Activated CD4-positive, alpha-beta T cell treated with anti-CD3 and anti-CD28 coated beads, Interleukin-2, amount 50 U/mL, for 1 hour (primary cell): ENCODE results near the gene EFS.
"Not testable (repeated sequence)": the region's sequence is repeated elsewhere in the genome, so short reads cannot be mapped to it uniquely, and the experiment has no call there.

ENCODE experiments used
- DNase-seq: peaks from one replicate; pipeline ENCODE4 v3.0.0-alpha.2; 2020

Gene EFS

DNA sequence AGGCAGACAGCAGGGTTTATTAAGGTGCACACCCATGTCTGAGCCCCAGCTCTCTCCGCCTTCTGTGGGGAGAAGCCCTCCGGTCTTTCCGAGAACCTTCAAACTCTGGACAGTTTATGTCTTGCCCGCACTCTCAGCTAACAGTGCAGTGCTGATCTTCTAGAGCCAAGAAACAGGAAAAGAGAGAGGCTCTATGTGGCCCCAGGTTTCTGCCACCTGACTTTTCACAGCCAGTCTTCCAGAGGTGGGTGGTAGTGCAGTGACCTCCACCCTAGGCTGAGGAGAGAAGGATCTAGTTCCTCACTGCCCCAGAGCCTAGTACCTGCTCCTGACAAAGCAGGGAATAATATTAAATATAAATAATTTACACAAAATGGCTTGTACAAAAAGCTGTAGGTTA, 8.3 kb downstream of the EFS start:
- no peak for DNase-seq

DNA sequence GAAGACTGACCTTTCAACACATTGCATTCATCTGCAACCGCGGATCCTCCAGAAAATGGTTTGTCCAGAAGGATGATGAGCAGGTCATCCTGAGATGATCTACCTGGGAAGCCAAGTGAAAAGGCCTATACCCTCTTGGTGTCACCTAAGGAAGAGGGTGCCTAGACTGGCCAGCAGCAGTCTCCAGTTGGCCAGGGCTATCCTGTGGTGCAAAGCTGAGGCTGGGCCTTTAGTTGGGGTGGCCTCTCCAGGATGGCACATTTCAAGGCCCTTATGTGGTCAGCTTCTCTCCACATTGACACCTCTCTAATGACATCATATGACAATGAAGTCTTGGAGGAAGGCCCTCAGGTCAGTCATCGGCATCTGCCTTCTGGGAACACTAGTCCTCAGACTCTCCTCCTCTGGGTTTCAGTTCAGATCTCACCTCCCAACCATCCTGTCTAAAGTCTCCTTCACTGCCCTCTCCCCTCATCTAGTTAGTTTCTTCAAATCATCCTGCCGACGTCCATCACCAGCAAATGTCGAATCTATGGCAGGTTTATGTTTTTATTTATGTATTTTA, 9.0 kb downstream of the EFS start:
- no peak for DNase-seq

DNA sequence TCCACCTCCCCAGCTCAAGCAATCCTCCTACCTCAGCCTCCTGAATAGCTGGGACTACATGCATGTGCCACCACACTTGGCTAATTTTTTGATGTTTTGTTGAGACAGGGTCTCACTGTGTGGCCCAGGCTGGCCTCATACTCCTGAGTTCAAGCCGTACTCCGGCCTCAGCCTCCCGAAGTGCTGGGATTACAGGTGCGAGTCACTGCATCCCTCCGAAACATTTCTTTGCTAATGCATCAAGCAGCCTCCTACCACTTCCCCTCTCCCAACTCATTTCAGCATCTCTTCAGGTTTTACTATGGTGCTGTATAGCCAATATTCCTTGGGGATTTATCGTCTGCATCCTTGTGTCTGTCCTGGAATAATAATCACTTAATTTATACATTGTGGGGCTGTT, 10.0 kb downstream of the EFS start:
- DNase-seq, result no peak

DNA sequence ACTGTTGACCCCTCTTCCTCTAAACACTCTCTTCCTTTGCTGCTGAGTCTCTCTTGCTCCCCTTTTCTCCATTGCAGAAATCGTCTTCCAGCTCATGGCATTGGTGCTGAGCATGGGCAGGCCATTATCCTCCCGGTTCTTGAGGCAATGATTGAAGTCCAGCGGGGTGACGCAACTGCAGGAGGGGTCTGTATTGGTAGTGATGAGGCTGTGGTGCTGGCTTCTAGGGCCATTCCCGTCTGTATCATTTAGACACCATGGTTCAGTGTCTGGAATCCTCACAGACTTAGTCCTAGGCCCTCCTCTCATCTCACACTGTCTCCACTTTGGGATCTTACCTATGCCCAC, 11.6 kb downstream of the EFS start:
- no peak for DNase-seq

DNA sequence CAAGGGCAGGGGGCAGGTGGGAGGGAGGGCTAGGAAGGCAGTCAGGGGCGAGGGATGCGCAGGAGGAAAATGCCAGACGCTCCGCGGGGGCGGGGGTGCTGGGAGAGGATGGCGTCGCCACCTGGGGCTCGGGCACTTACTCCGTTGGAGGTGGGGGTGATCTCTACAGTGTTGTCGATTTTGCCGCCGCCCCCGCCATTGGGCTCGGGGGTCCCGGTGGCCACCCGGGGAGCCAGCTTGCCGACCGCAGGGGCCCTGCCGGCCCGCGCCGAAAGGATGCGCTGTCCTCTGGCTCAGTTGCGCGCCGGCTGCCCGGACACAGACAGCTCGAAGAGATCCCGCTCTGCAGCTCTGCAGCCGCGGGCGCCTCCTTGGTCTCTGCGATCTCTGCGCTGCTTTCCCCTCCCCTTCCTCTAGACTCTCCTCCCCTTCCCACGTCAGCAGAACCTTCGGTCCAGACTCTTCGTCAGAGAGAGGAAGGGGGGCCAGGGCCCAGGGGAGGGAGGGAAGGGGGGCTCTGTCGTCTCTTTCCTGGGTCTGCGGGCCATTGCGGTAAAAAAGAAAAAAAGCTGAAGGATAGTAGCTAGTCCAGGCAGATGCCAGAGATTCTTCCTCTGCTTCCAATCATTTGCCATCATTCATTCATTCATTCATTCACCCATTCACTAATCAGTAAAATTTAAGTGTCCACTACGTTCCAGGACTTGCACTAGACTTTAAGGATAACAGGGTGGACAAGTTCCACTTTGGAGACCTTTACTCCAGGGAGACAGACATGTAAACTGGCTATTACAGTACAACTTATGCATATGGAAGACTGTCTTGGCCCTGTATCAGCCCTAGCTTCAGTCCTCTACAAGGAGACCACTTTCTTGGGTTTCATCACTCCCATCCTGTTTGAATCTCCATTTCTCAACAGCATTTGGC, 12.2 kb downstream of the EFS start, which contains the start of gene SLC22A17:
Gene SLC22A17, minus strand, starts transcription at position 382 of the 927 bp plus-strand sequence.
- peak; percentile 63 for DNase-seq

DNA sequence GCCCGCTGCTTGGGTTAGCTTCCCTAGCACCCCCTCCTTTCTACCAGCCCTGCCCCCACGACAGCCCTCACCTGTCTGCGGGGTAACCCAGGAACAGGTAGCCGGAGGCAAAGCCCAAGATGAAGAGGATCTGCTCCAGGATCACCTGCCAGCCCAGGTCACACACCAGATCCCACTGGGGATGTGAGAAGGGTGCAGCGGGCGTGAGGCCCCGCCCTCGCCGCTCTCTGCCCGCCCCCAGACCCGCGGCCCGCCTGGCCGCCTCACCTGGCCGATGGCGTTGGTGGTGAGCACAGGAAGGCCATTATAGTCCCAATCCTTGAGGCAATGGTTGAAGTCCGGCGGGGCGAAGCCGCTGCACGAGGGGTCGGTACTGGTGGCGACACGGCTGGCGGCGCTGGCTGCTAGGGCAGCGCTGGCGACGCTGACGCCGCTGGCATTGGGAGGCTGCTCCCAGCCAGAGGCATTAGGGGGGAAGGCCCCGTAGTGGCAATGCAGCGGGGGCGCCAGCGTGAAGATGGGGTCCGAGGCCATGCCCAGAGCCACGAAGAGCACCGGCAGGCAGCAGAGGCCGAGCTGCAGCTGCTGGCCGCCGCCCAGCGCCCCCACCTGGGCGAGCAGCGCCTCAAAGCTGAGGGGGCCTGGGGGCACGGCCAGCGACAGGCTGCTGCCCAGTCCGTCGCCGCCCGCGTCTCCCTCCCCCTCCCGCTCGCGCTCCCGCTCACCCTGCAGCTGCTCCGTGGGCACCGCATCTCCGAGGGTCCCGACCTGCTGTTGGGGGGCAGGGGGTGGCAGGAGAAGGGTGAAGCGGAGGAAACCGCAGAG, 13.1 kb downstream of the EFS start:
- DNase-seq, result no peak

DNA sequence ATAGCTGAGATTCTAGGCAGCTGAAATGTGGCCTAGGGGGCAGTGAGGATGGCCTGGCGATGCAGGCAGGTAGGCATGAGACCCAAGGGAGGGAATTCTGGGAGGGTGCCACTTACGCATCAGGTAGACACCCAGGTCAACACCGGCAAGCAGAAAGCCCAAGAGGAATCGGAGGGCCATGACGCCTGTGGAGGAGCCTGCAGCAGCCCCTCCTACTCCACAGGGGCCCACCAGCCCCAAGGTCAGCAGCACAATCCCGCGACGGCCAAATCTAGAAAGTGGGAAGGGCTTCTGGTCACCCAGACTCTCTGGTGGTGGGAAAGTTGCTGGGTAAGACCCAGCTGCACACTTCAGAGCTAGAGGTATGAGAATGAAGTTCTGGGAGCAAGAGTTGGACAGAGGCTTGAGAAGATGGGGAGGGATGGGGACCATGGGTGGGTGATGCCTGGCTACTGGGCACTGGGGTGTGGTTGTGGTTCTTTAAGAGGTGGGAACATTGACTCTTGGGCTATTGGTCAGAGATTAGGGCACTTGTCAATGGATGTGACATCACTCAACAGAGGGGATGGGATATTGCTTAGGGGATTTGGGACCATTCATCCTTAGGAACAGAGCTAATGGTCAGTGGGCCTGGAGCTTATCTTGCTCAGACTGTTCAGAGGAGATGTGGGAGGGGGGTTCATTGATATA, 15.7 kb downstream of the EFS start:
- no peak for DNase-seq

DNA sequence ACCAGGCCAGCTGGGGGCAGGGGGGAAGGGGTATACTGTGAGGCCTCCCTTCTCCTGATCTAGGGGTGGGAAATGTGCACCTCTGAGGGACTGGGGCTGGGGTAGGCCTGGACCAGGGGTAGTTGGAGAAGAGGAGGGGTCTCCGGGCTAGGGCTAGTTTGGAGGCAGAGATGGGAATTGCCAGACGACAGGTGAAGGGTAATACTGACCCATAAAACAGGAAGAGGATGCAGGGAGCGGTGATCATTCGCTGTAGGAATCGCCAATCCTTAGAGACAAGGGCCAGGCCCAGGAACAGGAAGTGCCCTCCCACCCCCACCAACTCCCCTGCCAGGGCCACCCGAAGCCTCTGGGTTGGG, 16.7 kb downstream of the EFS start:
- no peak for DNase-seq

DNA sequence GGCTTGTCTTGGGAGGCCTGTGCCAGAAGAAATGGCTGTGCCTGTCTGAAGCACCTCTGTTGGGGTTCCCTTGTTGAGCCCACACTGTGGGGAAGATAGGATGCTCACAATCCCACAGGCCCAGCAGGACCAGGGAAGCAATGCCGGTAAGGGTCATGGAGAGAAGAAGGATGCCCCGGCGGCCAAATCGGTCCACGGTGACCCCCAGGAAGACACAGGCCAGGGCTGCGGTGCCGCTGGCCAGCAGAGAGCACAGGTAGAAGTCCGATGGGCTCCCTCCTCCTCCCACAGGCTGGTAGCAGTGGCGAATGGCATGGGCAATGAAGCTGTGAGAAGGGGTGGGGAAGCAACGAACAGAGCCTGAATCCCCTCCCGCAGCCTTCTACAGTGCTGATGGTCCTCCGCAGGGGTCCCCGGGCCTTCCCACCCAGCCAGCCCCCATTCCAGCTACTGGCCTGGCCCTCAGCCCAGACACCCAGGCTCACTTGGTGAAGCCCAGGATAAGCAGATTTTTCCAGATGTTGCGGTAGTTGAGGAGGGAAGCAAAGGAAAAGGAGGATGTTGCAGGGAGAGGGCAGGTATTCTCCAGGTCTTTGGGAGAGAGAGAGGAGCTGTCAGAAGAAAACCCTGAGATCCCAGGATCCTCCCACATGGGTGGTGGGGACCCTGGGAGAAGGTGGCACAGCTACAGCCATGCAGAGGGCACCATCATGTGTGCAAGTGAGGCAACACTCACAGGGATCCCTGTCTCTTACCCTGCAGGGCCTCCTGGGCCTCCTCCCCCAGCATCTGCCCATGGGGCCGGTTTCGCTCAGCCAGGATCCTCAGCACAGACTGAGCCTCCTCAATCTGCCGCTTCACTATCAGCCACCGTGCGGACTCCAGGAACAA, 17.3 kb downstream of the EFS start:
- no peak for DNase-seq

DNA sequence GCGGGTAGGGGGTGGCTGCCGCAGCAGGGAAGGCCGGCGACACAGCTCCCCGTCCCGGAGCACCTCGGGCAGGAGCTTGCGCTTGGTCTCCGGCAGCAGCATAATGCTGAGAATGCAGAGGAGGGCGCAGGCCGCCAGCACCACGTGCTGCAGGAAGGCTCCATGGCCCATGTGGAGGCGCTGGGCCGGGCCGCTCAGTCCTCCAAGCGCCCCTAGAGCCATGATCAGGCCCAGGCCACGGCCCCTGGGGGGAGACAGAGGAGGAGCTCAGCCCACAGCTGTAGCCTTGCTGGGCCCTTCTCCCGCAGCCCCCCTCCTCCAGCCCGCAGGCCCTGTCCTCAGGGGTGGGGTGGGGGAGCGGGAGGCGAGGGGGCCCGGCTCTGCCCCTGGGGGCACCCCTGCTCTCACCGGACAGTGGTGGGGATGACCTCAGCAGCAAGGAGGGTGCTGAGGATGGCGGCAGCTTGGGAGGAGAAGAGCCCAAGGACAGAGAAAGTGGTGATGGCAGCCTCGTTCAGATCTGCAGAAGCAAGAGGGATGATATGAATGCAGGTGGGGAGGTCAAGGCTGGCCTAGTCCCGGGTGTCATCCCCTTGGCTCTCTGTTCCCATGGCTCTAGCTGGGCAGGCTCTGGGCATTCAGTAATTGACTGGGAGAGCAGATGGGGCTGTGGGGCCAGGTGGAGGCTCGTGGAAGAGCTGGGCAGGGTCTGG, 18.1 kb downstream of the EFS start:
- DNase-seq, result no peak

DNA sequence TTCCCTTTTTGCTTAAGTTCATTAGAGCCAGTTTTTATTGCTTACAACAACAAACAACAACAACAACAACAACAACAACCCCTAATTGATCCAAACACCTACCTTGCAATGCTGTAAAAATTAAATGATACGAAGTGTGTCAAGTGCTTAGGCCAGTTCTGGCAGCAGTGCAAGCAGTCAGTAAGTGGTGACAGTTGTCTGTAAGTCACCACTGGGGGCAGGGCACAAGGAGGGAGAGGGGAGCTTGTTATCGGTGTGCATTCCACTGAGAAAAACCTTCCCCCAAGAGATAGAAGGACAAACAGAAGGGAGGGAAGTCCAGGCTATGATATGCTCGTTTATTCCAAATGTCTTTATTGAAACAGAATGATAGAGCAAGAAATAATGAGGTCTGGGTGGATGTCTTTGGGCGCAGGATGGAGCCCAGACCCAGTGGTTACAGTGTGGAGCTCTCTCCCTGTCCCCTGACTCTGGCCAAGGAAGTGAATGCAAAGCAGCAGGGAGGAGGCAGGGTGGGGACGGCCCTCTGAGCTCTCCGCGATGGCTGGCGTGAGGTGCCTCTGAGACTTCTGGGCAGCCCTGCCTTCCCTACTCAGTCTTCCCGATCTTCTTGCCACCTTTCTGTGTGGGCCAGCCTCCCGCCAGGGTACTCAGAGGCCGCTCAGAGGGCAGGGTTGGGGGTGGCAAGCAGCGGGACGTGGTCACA, 18.8 kb downstream of the EFS start:
- DNase-seq, result no peak

DNA sequence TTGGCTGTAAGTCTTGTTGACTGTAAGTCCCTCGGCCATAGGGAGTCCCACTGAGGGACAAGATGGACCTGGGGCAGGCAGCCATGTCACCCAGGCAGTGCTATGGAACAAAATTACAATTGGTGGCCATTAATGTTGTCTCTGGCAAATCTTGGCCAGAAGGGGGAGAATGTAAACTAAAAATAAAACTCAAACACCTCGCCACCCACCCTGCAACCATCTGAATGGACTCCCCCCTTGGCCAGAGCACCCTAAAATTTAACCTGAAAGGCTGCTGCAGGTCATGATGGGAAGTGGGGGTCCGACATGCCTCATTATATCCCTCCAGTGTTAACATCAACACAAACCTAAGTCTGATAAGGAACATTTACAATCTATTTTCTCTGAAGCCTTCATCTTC, 20.5 kb downstream of the EFS start:
- no peak for DNase-seq

DNA sequence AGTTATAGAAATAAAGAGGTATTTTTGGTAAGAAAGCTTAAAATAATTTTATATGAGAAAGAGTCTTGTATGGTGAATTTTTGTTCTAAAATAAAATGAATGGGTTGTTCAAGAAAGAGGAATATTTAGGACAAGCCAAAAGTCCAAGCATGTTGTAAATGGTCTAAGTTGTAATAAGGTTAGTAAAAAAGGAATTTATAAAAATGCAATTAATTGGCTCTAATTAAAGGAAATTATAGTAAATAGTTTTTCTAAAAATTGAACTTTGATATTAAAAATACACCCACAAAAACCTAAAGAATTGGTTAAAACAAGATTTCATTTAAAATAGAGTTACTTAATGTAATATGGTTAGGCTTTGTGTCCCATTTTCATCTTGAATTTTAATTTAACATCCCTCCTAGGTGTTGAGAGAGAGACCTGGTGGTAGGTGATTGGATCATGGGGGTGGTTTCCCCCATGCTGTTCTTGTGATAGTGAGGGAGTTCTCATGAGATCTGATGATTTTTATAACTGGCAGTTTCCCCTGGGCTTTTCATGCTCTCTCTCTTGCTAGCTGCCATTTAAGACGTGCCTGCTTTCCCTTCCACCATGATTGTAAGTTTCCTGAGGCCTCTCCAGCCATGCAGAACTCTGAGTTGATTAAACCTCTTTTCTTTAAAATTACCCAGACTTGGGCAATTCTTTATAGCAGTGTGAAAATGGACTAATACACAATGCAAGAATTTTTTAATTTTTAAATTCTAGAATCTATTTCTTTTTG, 25.3 kb downstream of the EFS start:
- DNase-seq, result no peak

DNA sequence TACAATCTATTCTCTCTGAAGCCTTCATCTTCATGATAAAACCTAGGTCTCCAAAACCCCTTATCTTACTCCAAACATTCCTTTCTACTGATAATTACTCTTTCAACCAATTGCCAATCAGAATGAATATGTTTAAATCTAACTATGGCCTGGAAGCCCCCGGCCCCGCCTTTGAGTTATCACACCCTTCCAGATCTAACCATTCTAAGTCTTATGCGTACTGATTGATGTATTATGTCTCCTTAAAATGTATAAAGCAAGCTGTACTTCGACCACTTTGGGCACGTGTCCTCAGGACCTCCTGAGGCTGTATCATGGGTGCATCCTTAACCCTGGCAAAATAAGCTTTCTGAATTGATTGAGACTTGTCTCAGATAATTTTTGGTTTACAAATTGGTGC, 29.3 kb downstream of the EFS start:
- no peak for DNase-seq

DNA sequence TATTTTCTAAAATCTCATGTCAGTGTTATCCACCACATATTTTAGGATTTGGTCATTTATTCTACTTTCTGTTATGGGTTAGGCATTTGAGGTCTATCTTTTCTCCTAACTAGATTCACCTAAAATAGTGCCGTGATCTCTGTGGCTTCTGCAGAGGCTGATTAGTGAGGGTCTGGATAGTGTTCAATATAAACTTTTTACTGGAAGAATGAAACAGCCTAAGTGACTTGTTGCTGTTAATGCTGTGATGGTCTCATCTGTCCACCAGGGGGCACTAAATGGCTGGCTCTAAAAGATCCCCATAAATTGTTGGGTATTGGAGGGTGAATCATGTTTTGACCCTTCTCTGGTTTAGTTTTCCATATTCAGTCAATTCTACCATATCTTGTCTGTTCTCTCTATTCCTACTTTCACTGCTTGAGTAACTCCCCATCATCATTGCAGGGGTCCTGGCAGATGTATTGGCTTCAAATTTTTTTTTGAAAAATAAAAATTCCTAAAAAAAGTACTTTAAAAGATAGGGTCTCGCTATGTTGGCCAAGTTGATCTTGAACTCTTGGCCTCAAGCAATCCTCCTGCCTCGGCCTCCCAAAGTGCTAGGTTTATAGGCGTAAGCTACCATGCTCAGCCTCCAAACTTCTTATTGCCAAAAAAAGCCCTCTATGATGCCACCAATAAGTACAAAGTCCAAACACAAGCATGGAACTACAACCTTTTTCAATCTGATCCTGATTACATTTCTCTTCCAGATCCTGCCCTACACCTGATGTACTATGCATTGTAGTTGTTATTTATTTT, 36.8 kb downstream of the EFS start:
- DNase-seq, result peak; percentile 58

DNA sequence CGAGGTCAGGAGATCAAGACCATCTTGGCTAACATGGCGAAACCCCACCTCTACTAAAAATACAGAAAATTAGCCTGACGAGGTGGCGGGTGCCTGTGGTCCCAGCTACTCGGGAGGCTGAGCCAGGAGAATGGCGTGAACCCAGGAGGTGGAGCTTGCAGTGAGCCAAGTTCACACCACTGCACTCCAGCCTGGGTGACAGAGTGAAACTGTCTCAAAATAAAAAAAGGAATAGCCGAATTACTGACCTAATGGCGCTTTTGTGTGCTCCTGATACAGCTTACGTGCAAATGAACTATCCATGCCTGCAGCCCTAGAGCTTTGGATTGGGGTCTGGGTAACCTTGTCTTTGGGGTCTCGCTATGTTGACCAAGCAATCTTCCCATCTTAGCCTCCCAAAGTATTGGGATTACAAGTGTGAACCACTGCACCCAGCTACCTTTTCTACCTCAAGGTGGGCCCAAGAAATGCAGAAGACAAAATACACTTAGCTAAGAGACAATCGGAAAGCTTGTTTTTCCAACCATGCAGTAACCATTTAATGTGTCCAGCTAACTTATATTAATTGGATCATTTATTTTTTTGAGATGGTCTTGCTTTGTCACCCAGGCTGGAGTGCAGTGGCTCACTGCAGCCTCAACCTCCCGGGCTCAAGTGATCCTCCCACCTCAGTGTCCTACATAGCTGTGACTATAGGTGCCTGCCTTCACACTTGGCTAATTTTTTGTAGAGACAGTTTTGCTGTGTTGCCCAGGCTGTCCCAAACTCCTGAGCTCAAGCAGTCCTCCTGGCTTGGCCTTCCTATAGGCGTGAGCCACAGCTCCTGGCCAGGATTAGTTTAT, 38.3 kb downstream of the EFS start:
- DNase-seq, result no peak

DNA sequence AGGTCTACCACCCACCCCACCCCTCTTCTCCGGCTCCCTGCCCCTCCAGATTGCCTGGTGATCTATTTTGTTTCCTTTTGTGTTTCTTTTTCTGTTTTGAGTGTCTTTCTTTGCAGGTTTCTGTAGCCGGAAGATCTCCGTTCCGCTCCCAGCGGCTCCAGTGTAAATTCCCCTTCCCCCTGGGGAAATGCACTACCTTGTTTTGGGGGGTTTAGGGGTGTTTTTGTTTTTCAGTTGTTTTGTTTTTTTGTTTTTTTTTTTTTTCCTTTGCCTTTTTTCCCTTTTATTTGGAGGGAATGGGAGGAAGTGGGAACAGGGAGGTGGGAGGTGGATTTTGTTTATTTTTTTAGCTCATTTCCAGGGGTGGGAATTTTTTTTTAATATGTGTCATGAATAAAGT, 39.2 kb downstream of the EFS start:
- not testable (repeated sequence) for DNase-seq

DNA sequence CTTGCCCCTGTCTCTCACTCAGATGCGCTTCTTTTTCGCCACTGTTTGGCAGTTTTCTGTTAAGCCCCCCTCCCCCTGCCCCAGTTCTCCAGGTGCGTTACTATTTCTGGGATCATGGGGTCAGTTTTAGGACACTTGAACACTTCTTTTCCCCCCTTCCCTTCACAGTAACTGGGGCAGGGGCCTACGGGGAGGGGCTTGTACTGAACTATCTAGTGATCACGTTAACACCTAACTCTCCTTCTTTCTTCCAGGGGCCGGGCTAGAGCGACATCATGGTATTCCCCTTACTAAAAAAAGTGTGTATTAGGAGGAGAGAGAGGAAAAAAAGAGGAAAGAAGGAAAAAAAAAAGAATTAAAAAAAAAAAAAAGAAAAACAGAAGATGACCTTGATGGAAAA, 40.0 kb downstream of the EFS start:
- DNase-seq, result no peak
